Hindlimb muscle (tissue), 1 donor: ENCODE data around the gene CKAP5. TPM values are rescaled to one million over a fixed set of nuclear protein-coding genes. Genes with fewer than 3 reads are reported as not detected.
"Not testable (repeated sequence)": the region's sequence is repeated elsewhere in the genome, so short reads cannot be mapped to it uniquely, and the experiment has no call there.

Experiments used
- DNase-seq: peaks from one replicate; pipeline ENCODE4 v3.0.0-alpha.2; 2013
- polyA plus RNA-seq: library from polyadenylated mRNA; unstranded; fragments of 120-200 nt; gene quantifications from one replicate; pipeline ENCODE4 v1.2.1, GENCODE V29; 2013; ENCODE audit not compliant: insufficient read length

The CKAP5 gene
- polyA plus RNA-seq, 1 donor: 47.7 TPM

DNA sequence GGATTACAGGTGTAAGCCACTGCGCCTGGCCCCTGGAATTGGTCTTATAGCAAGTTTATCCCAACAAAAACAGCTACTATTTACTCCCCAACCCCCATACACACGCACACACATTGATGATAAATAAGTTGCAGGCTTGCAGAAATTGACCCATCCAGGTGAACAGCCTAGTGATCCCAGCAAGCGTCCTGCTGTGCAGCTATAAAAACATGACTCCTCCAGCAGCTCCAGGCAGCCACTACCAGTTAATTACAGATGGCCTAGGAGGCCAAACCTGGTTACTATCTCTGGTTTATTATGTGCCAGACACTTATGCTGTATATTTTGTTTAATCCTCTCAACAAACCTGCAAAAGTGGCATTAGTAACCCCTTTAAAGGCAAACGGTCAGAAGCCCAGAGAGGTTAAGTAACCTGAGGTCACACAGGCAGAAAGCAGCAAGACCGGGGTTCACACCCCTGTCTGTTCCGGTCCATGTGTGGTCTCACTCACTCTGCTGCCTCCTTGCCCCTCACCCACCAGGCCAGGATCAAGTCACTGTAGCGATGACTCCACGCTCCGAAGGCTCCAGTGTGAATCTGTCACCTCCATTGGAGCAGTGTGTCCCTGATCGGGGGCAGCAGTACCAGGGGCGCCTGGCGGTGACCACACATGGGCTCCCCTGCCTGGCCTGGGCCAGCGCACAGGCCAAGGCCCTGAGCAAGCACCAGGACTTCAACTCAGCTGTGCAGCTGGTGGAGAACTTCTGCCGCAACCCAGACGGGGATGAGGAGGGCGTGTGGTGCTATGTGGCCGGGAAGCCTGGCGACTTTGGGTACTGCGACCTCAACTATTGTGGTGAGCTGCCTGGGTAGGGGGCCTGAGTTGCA is 120.5 kb downstream of the CKAP5 start:
- DNase-seq: no peak

DNA sequence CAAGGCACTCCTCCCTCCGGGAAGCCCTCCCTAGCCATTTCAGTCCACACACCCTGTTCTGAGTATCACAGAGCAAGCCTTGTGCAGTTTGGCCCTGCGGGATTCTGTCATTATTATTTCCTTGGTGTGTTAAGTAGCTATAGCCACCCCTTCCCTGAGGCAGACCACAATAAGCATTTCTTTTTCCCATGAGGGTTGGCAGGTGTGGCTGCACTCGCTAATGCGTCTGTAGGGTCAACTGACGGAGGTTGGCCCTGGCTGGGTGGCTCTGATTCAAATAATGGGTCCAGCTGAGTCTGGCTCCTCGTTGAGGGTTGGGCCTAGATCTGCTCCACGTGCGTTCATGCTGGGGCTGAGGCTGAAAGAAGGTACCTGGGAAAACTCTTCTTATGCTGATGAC is 122.0 kb downstream of the CKAP5 start:
- DNase-seq: no peak

DNA sequence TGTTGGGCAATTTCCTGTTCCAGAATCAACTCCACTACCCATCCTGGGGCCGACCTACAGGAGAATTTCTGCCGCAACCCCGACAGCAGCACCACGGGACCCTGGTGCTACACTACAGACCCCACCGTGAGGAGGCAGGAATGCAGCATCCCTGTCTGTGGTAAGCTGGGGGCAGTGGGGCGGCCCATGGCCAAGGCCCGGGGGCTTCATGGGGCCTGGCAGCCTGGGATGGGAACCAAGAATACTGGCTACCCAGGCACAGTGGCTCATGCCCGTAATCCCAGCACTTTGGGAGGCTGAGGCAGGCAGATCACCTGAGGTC is 122.8 kb downstream of the CKAP5 start:
- no peak for DNase-seq

DNA sequence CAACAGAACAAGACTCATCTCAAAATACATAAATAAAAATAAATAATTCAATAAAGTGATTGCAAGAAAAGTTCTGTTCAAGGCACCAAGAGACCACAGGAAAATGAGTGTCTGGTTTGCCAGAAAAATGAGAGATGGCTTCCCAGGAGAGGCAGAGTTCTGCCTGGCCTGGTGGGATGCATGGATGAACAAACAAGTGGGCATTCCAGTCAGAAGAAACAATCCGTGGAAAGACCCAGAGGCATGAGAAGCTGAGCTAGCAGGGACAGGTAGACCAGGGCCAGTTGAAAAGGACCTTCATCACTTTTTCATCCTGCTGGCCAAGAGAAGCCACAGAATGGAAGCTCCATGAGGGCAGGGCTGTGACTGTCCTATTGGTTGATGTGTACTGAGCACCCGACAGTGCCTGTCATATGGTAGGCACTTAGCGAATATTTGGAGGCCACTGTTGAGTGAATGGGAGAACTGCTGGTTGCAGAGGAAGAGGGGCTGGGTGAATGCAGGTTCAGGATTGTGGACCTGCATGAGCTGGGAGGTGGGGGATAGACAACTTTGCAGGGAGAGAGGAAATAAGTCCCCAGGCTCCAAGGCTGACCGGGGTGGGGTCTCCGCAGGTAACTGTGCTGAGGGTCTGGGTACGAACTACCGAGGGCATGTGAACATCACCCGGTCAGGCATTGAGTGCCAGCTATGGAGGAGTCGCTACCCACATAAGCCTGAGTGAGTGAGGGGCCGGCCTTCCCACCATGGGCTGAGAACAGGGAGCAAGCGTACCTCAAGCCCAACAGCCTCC is 123.3 kb downstream of the CKAP5 start:
- no peak for DNase-seq

DNA sequence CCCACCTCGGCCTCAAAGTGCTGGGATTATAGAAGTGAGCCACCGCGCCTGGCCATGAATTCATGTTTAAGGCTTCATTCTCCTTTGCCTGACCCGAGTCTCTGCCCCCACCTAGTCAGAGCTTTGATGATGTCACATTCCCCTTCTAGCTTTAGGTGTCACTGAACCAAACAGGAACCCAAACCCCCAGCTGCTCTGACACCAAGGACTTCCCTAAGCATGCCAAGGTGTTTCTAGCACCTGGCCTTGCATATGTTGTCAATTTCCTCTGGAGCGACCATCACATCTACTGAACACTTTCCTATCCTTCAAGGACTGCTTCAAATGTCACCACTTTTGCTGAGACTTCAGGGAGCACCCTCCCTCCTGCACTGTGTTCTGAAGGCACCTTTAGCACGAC is 124.8 kb downstream of the CKAP5 start:
- no peak for DNase-seq

DNA sequence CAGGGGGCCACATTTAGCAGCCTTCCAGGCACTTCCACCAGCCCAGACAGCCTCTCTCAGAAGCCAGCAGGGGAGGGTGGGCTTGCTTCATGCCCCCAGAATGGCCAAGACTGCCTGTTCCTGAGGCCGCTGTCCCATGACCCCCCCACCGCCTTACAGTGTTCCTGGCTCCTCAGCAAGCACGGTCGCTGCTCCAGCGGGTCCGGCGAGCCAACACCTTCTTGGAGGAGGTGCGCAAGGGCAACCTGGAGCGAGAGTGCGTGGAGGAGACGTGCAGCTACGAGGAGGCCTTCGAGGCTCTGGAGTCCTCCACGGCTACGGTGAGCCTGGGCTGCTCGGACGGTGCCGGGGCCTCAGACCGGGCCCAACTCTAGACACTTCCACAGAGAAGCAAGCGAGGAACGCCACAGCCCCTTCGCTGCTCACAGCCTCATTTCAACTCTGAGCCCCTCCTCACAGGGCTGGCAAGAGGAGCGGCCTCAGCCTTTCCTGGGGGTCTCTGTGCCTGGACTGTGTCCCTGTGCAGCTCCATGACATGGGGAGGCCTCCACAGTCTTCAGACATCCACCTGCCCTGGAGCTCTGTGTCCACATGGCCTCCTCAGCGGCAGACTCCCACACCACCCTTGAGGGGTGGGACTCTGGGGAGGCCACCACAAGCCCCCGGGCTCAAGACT is 126.4 kb downstream of the CKAP5 start:
- DNase-seq: no peak

DNA sequence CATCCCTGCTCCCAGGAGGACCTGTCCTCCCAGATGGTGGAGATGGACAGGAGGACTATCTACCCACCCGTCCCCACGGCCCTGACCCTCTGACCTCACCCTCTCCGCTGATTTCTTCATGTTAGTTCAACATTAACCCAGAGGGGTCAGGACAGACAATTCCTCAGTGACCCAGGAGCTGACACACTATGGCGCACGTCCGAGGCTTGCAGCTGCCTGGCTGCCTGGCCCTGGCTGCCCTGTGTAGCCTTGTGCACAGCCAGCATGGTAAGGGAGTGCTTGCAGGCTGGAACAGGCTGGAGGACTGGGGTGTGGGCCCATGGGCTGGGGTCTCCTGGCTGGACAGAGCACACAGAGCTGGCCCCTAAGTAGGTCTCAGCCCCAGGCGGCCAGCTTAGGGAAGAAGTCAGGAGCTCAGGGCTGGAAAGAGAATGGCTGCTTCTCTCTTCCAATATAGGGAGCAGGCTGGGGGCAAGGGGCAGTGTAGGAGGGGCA is 127.0 kb downstream of the CKAP5 start, which contains the start of gene F2:
TSS of gene F2 (plus strand) at position 166 of the 495 bp plus-strand sequence. CDS start at position 189, 23 bp downstream.
- DNase-seq: no peak

DNA sequence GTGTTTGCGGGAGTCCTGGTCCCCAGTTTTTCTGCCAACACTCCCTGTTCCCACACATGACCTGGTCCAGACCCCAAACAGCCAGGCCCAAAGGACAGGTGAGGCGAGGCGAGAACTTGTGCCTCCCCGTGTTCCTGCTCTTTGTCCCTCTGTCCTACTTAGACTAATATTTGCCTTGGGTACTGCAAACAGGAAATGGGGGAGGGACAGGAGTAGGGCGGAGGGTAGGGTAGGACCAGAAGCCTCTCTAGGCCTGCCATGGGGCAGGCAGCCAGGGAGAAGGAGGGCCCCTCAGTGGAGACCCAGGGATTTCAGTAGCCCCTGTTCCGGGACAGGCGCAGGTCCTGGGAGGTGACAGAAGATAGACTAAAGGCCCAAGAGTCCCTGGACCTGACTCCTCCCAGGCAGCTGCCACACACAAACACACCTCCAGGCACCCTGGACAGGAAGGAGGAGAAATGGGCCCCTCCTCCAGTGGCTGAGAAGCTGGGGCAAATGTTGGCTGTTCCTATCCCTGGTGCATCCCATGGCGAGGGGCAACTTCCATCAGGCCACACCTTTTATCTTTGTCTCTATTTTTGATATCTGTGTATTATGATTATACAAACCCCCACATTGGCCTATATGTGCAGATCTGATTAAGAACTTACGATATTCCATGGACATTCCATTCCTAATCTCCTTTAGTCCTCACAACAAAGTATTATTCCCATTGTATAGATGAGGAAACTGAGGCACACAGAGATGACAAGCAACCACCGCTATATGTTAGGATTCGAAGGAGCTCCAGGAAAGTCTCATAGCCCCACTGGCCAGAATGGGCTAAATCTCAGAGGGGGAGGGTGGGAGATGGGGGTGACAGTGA is 127.7 kb downstream of the CKAP5 start:
- no peak for DNase-seq

DNA sequence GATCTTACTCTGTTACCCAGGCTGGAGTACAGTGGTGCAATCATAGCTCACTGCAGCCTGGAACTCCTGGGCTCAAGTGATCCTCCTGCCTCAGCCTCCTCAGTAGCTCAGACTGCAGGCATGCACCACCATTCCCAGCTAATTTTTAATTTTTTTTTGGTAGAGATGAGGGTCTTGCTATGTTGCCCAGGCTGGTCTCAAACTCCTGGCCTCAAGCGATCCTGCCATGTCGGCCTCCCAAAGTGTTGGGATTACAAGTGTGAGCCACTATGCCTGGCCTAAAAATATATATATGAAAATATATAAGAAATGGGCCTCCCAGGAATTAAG is 128.3 kb downstream of the CKAP5 start:
- DNase-seq: not testable (repeated sequence)

DNA sequence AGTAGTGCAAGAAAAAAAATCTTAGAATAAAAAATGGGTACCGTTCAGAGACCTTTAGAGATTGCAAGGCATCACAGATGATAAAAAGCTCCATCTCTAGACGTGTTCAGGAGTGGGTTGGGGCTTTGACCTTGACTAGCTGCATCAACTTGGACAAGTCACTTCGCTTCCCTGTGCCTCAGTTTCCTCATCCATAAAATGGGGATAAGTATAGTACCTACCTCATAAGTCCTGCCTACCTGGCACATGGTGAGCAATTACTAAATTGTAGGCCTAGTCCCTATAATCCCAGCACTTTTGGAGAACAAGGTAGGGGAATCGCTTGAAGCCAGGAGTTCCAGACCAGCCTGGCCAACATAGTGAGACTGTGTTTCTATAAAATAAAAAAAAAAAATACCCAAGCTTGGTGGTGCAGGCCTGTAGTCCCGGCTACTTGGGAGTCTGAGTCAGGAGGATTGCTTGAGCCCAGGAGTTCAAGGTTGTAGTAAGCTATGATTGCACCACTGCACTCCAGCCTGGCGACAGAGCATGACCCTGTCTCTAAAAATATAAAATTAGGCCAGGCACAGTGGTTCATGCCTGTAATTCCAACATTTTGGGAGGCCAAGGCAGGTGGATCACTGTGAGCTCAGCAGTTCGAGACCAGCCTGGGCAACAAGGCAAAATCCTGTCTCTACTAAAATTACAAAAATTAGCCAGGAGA is 133.1 kb downstream of the CKAP5 start:
- DNase-seq: no peak

DNA sequence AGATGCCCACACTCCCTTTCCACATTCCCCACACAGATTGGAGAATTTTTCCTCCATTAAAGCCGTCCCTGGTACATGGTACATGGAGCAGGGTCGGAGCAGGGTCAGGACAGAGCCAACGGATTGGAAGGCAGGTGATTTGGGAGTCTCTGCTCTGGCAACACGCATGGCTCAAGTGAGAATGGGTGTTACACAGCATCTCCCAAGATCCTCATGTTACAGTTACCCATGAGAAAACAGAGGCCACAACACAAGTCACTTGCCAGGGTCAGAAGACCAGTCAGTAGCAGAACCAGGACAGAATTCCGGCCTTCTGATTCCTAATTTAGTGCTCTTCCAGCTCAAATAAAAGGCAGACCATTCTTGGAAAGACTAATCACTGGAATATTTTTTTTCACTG is 134.8 kb downstream of the CKAP5 start:
- no peak for DNase-seq

DNA sequence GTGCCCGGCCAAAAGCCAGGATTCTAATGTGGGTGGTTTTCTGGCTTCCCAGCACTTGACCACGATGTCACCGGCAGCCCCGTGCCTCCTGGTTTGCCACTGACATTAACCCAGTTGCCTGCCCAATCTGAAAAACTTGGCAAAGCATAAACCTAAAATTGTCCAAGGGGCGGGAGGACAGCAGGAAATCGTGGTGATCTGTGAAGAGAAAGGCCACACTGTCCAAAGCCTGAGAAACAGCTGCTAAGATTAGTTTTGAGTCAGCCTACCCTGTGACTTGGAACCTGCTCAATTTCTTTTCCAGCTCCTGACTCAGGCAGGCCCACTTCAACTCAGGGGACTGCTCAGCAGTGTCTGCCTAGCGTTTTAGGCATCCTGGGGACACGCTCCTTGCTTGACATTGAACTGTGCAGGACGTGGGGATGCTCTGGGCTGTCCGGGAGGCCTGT is 135.2 kb downstream of the CKAP5 start:
- peak; percentile 75 for DNase-seq

DNA sequence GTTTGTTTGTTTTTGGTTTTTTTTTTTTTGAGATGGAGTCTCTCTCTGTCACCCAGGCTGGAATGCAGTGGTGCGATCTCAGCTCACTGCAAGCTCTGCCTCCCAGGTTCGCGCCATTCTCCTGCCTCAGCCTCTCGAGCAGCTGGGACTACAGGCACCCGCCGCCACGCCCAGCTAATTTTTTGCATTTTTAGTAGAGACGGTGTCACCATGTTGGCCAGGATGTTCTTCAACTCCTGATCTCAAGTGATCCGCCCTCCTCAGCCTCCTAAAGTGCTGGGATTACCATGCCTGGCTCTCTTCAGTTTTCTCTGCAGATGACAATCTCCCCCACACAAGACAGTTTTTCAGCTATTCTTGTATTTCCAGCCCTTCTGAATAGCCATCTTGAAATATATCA is 136.7 kb downstream of the CKAP5 start:
- DNase-seq: not testable (repeated sequence)

DNA sequence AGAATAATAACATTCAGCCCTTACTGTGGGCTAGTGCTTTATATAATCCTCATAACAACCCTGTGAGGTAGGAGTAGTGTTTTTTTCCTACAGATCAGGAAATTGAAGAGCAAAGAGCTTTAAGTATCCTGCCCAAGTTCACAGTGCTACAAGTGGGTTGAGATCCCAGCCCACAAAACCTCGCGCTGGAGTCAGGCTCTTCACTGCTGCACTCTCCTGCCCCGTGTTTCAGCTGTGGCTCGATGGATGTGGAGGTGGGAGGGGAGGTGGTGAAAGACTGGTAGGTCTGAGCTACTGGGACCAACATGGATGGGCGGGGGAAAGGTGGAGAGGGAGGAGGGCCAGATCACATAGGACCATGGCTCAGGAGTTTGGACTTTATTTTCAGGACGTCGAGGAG is 139.2 kb downstream of the CKAP5 start:
- no peak for DNase-seq

DNA sequence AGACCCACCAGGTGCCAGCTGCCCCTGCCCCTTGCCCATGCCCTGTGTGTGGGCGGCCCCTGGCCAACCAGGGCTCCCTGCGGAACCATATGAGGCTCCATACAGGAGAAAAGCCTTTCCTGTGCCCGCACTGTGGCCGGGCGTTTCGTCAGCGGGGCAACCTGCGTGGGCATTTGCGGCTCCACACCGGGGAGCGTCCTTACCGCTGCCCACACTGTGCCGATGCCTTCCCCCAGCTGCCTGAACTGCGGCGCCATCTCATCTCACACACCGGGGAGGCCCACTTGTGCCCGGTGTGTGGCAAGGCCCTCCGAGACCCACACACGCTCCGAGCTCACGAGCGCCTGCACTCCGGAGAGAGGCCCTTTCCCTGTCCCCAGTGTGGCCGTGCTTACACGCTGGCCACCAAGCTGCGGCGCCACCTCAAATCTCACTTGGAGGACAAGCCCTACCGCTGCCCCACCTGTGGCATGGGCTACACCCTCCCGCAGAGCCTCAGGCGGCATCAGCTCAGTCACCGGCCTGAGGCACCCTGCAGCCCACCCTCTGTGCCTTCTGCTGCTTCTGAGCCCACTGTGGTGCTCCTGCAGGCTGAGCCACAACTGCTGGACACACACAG is 140.9 kb downstream of the CKAP5 start:
- DNase-seq: no peak

DNA sequence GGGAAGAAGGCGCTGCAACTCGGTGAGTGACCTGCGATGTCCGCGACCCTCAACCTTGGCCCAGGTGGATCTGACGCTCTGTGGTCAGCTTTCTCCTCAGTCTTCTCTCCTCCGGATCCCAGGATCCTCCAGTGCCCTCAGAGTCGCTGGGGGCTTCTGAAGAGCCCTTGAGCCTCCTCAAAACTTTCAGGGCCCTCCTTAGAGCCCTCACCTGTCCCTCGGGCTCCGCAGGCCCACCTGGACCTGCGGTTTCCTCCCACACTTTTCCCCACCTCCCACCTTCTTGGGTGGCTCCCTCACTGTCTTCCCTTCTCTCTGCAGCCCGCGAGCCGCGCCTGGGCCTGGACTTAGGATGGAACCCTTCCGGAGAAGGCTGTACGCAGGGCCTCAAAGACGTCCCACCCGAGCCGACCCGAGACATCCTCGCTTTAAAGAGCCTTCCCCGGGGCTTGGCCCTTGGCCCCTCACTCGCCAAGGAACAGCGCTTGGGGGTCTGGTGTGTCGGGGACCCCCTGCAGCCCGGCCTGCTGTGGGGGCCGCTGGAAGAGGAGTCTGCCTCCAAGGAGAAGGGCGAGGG is 144.9 kb downstream of the CKAP5 start:
- DNase-seq: no peak

DNA sequence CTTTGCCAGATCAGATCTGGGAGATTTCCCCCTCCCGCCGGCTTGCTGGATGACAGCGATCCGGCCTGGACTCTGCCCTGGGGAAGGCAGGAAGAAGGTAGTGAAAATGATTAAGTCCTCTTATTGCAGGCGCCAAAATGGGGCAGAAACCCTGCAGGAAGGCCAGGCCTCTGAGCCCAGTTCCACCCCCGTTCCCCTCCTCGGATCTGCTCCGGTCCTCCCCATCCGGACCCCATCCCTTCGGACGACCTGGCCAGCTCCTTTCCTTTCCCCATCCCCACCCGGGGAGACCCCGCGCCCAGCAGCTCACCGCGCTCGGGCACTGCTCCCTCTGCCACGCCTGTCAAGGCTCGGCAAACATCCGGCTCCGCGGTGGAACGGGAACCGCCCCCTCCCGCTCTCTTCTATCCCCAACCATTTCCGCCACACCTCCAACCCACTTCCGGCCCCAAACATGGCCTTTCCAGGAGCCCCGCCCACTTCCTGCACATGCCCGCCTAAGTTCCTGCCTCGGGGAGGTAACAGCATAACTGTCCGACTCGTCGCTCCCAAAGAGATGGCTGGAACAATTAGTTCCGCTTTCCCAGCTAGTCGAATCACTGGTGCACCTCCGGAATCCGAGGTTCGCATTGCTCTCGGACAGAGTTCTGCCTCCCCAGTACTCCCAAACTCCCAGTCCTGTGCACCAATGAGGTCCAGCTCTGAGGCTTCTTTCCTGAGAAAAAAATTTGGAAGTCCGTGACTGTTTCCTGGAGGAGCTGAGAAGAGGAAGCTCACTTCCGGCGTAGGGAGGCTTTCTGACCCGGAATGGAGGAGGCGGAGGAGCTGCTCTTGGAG is 145.6 kb downstream of the CKAP5 start, which contains the start of the genes ARHGAP1 and ZNF408:
TSS of gene ARHGAP1 (minus strand) at position 379 of the 837 bp plus-strand sequence. CDS start 4,512 bp downstream, outside the sequence.
TSS of gene ZNF408 (plus strand) at position 791 of the 837 bp plus-strand sequence. CDS start at position 808, 17 bp downstream.
- peak; percentile 98 for DNase-seq

DNA sequence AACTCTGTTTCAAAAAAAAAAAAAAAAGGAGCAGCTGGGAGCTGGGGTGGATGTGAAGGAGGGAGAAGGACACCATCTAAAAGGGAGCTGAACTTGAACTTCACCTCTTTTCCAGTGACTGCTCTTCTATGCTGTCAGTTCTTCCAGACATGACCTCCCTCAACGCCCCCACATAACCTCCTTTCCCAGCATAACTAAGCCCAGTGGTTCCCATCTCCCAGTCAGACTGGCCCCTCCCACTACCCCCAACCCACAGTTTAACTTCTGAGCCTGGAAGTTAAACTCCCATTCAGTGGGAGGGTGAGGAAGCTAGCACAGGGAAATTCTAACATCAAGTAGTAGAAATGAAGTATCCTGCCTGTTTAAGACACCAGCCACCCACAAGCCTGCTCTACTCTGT is 147.5 kb downstream of the CKAP5 start:
- DNase-seq: no peak

DNA sequence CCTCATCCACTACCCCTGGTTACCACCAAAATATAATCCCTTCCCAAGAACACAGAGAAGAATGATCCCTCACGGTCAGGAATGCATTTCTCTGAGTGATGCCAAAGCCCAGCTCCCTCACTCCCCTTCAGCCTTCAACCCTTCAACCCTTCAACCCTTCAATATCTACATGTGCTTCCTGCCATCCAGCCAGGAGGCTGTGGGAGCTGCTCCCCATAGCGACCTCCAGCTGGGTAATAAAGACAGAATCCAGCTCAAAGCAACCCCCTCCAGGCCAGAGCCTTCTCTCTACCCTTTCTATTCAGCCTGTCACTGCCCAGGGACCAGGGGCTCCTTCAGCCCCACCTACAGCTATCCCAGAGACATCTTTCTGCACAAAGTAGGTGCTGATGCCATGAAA is 148.4 kb downstream of the CKAP5 start:
- DNase-seq: no peak
